Neural cell (in vitro differentiated cells): Measurements from ENCODE around the gene CPNE9. TPM values are rescaled to one million over a fixed set of nuclear protein-coding genes. Genes with fewer than 3 reads are reported as not detected.

Source experiments
- H2AFZ ChIP-seq: fragments of 200-600, 300-800 bp; sonication (generic), shearing (Covaris generic); 2 replicates; pipeline ENCODE4 v1.6.0; 2014; ENCODE audit warnings: low read depth, mild to moderate bottlenecking, antibody characterized with exemption, low read length, moderate library complexity
- H3F3A ChIP-seq: fragments of 200-600 bp; shearing (Covaris generic); 2 replicates; pipeline ENCODE4 v1.6.1; 2016; ENCODE audit warnings: mild to moderate bottlenecking, moderate library complexity, mixed read lengths, antibody characterized with exemption, low read length; ENCODE audit not compliant: insufficient read depth, poor library complexity, severe bottlenecking
- H3K27ac ChIP-seq: fragments of 200-600, 300-800 bp; sonication (generic), shearing (Covaris generic); 2 replicates; pipeline ENCODE4 v1.5.1; 2014; ENCODE audit warnings: mild to moderate bottlenecking, low read length, moderate library complexity
- H3K27me3 ChIP-seq: fragments of 300-800, 200-600 bp; sonication (generic), shearing (Covaris generic); 2 replicates; pipeline ENCODE4 v1.6.0; 2014; ENCODE audit warnings: mild to moderate bottlenecking, low read depth, low read length, moderate library complexity; ENCODE audit not compliant: insufficient read depth
- H3K36me3 ChIP-seq: fragments of 300-800, 200-600 bp; sonication (generic), shearing (Covaris generic); 2 replicates; pipeline ENCODE4 v1.5.1; 2014; ENCODE audit warnings: mild to moderate bottlenecking, antibody characterized with exemption, low read length, moderate library complexity; ENCODE audit not compliant: insufficient read depth
- H3K4me2 ChIP-seq: fragments of 300-800, 200-600 bp; sonication (generic), shearing (Covaris generic); 2 replicates; pipeline ENCODE4 v1.6.0; 2014; ENCODE audit warnings: mild to moderate bottlenecking, low read length
- H3K4me3 ChIP-seq: fragments of 300-800, 200-600 bp; sonication (generic), shearing (Covaris generic); 2 replicates; pipeline ENCODE4 v1.5.1; 2014; ENCODE audit warnings: mild to moderate bottlenecking, low read length, moderate library complexity
- H3K79me2 ChIP-seq: fragments of 200-600 bp; shearing (Covaris generic); replicated peaks from 2 replicates; pipeline ENCODE4 v1.6.0; 2014; ENCODE audit warnings: mild to moderate bottlenecking, low read length, moderate library complexity; ENCODE audit not compliant: insufficient read depth
- H3K9ac ChIP-seq: fragments of 300-800, 200-600 bp; sonication (generic), shearing (Covaris generic); 2 replicates; pipeline ENCODE4 v1.6.1; 2016; ENCODE audit warnings: mild to moderate bottlenecking, low read length, mixed read lengths
- H3K9me2 ChIP-seq: fragments of 200-600 bp; shearing (Covaris generic); 2 replicates; pipeline ENCODE4 v1.6.1; 2016; ENCODE audit warnings: mild to moderate bottlenecking, low read length, mixed read lengths; ENCODE audit not compliant: insufficient read depth
- H3K9me3 ChIP-seq: fragments of 200-600, 300-800 bp; sonication (generic), shearing (Covaris generic); 2 replicates; pipeline ENCODE4 v1.6.1; 2016; ENCODE audit warnings: mild to moderate bottlenecking, mixed run types, low read length, moderate library complexity, mixed read lengths
- H4K20me1 ChIP-seq: fragments of 200-600 bp; shearing (Covaris generic); 2 replicates; pipeline ENCODE4 v1.6.1; 2016; ENCODE audit warnings: mild to moderate bottlenecking, mixed run types; ENCODE audit not compliant: insufficient read depth
- EP300 ChIP-seq: fragments of 450-650 bp; conservative IDR thresholded peaks from 2 replicates; pipeline ENCODE4 v1.6.1; 2014; ENCODE audit warnings: antibody characterized with exemption, mild to moderate bottlenecking, moderate library complexity; ENCODE audit not compliant: poor library complexity, severe bottlenecking
- EZH2 ChIP-seq: fragments of 200-600, 300-800 bp; shearing (Covaris generic), sonication (generic); IDR thresholded peaks from 2 replicates; pipeline ENCODE4 v1.6.1; 2014; ENCODE audit warnings: antibody characterized with exemption, low read length, borderline replicate concordance, mild to moderate bottlenecking; ENCODE audit not compliant: insufficient read depth, poor library complexity, severe bottlenecking
- MXI1 ChIP-seq: fragments of 450-650 bp; conservative IDR thresholded peaks from 2 replicates; pipeline ENCODE4 v1.6.1; 2014; ENCODE audit warnings: antibody characterized with exemption, mild to moderate bottlenecking; ENCODE audit not compliant: poor library complexity, severe bottlenecking
- POLR2AphosphoS5 ChIP-seq: IDR thresholded peaks from 2 replicates; pipeline ENCODE4 v1.6.1; 2012
- RAD21 ChIP-seq: fragments of 450-650 bp; conservative IDR thresholded peaks from 2 replicates; pipeline ENCODE4 v1.6.1; 2014; ENCODE audit warnings: antibody characterized with exemption, mild to moderate bottlenecking, moderate library complexity
- REST ChIP-seq: IDR thresholded peaks from 2 replicates; pipeline ENCODE4 v1.6.1; 2012; ENCODE audit warnings: borderline replicate concordance
- SMC3 ChIP-seq: fragments of 450-650 bp; conservative IDR thresholded peaks from 2 replicates; pipeline ENCODE4 v1.6.1; 2014; ENCODE audit warnings: antibody characterized with exemption, mild to moderate bottlenecking, moderate library complexity; ENCODE audit not compliant: poor library complexity
- TAF1 ChIP-seq: IDR thresholded peaks from 2 replicates; pipeline ENCODE4 v1.6.1; 2012; ENCODE audit warnings: low read depth
- polyA plus RNA-seq: library from polyadenylated mRNA; depleted of rRNA; stranded (reverse); fragments of >200 nt; gene quantifications from 2 replicates; pipeline ENCODE4 v1.2.3, GENCODE V29; 2014
- TF ChIP-seq, protein P1 (sequence below): fragments of 450-650 bp; IDR thresholded peaks from 2 replicates; pipeline ENCODE4 v1.5.1; 2014; ENCODE audit warnings: antibody characterized with exemption, mild to moderate bottlenecking, moderate library complexity; ENCODE audit not compliant: poor library complexity, severe bottlenecking

Gene CPNE9
- polyA plus RNA-seq, 1 donor from 2014 or later = 0.32 TPM

DNA sequence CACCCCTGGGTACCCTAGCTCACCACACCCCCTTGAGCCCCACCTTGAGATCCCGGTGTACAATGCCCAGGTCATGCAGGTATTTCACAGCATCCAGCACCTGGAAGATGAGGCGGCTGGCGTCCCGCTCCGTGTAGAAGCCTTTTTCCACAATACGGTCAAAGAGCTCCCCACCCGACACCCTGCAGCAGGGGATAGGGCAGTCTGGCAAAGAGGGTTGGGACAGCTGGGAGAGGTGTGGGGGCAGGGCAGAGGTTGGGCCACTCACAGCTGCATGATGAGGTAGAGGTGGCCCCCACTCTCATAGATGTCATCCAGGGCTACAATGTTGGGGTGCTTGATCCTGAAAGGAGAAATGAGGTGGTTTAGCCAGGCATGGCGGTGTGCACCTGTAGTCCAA, 59.2 kb downstream of the CPNE9 start:
- no peaks in the 10 kb centered on the region for H3K36me3 ChIP-seq

DNA sequence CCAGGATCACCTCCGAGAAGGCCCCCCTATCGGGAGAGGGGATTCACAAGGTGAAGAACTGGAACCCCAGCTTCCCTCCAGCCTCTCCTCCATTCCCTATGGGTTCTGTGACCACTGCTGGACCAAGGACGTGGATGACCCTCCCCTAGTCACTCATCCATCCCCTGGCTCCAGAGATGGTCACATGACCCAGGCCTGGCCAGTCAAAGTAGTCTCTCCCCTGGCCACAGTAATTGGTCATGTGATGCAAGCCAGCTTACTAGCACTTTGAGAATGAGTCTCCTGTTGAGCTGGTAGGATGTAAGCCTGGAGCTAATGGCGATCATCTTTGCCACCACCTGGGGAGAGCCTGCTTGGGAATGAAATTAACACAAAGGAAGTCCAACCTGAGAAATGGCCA, 62.2 kb downstream of the CPNE9 start:
- H4K20me1 ChIP-seq = no peaks in the 10 kb centered on the region
- TF ChIP-seq EZH2 (no peak), TAF1 (no peak), REST (no peak), POLR2AphosphoS5 (peak; percentile 8)
- TF ChIP-seq, protein P1, sequence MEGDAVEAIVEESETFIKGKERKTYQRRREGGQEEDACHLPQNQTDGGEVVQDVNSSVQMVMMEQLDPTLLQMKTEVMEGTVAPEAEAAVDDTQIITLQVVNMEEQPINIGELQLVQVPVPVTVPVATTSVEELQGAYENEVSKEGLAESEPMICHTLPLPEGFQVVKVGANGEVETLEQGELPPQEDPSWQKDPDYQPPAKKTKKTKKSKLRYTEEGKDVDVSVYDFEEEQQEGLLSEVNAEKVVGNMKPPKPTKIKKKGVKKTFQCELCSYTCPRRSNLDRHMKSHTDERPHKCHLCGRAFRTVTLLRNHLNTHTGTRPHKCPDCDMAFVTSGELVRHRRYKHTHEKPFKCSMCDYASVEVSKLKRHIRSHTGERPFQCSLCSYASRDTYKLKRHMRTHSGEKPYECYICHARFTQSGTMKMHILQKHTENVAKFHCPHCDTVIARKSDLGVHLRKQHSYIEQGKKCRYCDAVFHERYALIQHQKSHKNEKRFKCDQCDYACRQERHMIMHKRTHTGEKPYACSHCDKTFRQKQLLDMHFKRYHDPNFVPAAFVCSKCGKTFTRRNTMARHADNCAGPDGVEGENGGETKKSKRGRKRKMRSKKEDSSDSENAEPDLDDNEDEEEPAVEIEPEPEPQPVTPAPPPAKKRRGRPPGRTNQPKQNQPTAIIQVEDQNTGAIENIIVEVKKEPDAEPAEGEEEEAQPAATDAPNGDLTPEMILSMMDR = no peak
- H3K36me3 ChIP-seq = no peaks in the 10 kb centered on the region
- no peak overlapping the region for H3K4me2 ChIP-seq
- no peak overlapping the region for H3K9ac ChIP-seq
- H3K27me3 ChIP-seq = no peaks in the 10 kb centered on the region
- no peak overlapping the region for H3K4me3 ChIP-seq
- H3K79me2 ChIP-seq = no peaks in the 10 kb centered on the region
- H3K27ac ChIP-seq = no peak overlapping the region
- H2AFZ ChIP-seq = no peak overlapping the region
- no peaks in the 10 kb centered on the region for H3F3A ChIP-seq
- no peaks in the 10 kb centered on the region for H3K9me3 ChIP-seq
- H3K9me2 ChIP-seq = no peaks in the 10 kb centered on the region

More for the DNA sequence above, 59.2 kb downstream of the CPNE9 start:
- Histone ChIP-seq H3K9ac (no peak overlapping the region), H3K4me3 (no peak overlapping the region), H4K20me1 (no peaks in the 10 kb centered on the region), H3K79me2 (no peaks in the 10 kb centered on the region), H3K27ac (no peak overlapping the region), H3K9me2 (no peaks in the 10 kb centered on the region), H3F3A (no peaks in the 10 kb centered on the region), H3K9me3 (no peaks in the 10 kb centered on the region), H3K27me3 (no peaks in the 10 kb centered on the region), H3K4me2 (no peak overlapping the region), H2AFZ (no peak overlapping the region)
- TF ChIP-seq RAD21 (no peak), EZH2 (no peak), REST (no peak), MXI1 (no peak), SMC3 (no peak), TAF1 (no peak), EP300 (no peak), POLR2AphosphoS5 (no peak)
- TF ChIP-seq, protein P1 = no peak
